Nephron progenitor cell (in vitro differentiated cells): ENCODE measurements around the gene KCND3.

Source experiments
- DNase-seq: peaks from one replicate; pipeline ENCODE4 v3.0.0; 2021
- H3K27ac Mint-ChIP-seq: 2 replicates; pipeline ENCODE4 v1.8.0; 2021; ENCODE audit warnings: mild to moderate bottlenecking, moderate library complexity, mixed read lengths
- H3K27me3 Mint-ChIP-seq: 2 replicates; pipeline ENCODE4 v1.8.0; 2021; ENCODE audit warnings: mild to moderate bottlenecking, low read depth, mixed read lengths; ENCODE audit not compliant: poor library complexity
- H3K36me3 Mint-ChIP-seq: 2 replicates; pipeline ENCODE4 v1.8.0; 2021; ENCODE audit warnings: low read depth, mixed read lengths
- H3K4me1 Mint-ChIP-seq: 2 replicates; pipeline ENCODE4 v1.8.0; 2021; ENCODE audit warnings: mixed read lengths
- H3K4me3 Mint-ChIP-seq: 2 replicates; pipeline ENCODE4 v1.8.0; 2021; ENCODE audit warnings: mild to moderate bottlenecking, moderate library complexity, mixed read lengths
- H3K9me3 Mint-ChIP-seq: 2 replicates; pipeline ENCODE4 v1.8.0; 2021; ENCODE audit warnings: mild to moderate bottlenecking, moderate library complexity, mixed read lengths
- CTCF ChIP-seq: fragments of 200-600 bp; sonication (generic); IDR thresholded peaks from 2 replicates; pipeline ENCODE4 v1.5.0; 2021; ENCODE audit warnings: antibody characterized with exemption

Gene KCND3

GRCh38 chr1:111961773-111962565 lies 27.5 kb downstream of the KCND3 start:
- Mint-ChIP-seq H3K36me3 (no peaks in the 10 kb centered on the region), H3K4me1 (peaks cover 15% of the 10 kb centered on the region), H3K27ac (no peak overlapping the region), H3K27me3 (peaks cover 49% of the 10 kb centered on the region), H3K9me3 (no peaks in the 10 kb centered on the region), H3K4me3 (no peak overlapping the region)
- DNase-seq, result no peak
- no peak for TF ChIP-seq CTCF

- Mint-ChIP-seq H3K4me3 (no peak overlapping the region), H3K4me1 (peaks cover 11% of the 10 kb centered on the region), H3K27ac (no peak overlapping the region), H3K9me3 (no peaks in the 10 kb centered on the region), H3K27me3 (peaks cover 50% of the 10 kb centered on the region), H3K36me3 (no peaks in the 10 kb centered on the region)
- no peak for TF ChIP-seq CTCF
- DNase-seq, result no peak
Measured at GRCh38 chr1:111961016-111961415, 28.5 kb downstream of the KCND3 start.

- no peak overlapping the region for H3K27ac Mint-ChIP-seq
- no peaks in the 10 kb centered on the region for H3K36me3 Mint-ChIP-seq
- peaks cover 42% of the 10 kb centered on the region for H3K27me3 Mint-ChIP-seq
- no peak overlapping the region for H3K4me3 Mint-ChIP-seq
- no peaks in the 10 kb centered on the region for H3K4me1 Mint-ChIP-seq
- no peaks in the 10 kb centered on the region for H3K9me3 Mint-ChIP-seq
- no peak for DNase-seq
- no peak for TF ChIP-seq CTCF
Measured at GRCh38 chr1:111959436-111959835, 30.0 kb downstream of the KCND3 start.

GRCh38 chr1:111958851-111959250 lies 30.6 kb downstream of the KCND3 start:
- peaks cover 46% of the 10 kb centered on the region for H3K27me3 Mint-ChIP-seq
- H3K4me3 Mint-ChIP-seq, result no peak overlapping the region
- TF ChIP-seq CTCF, result no peak
- H3K27ac Mint-ChIP-seq, result no peak overlapping the region
- no peak for DNase-seq
- no peaks in the 10 kb centered on the region for H3K9me3 Mint-ChIP-seq
- no peaks in the 10 kb centered on the region for H3K4me1 Mint-ChIP-seq
- H3K36me3 Mint-ChIP-seq, result no peaks in the 10 kb centered on the region

- no peaks in the 10 kb centered on the region for H3K36me3 Mint-ChIP-seq
- TF ChIP-seq CTCF, result no peak
- no peaks in the 10 kb centered on the region for H3K9me3 Mint-ChIP-seq
- no peak overlapping the region for H3K4me3 Mint-ChIP-seq
- no peaks in the 10 kb centered on the region for H3K4me1 Mint-ChIP-seq
- H3K27ac Mint-ChIP-seq, result no peak overlapping the region
- DNase-seq, result no peak
- peaks cover 46% of the 10 kb centered on the region for H3K27me3 Mint-ChIP-seq
Measured at GRCh38 chr1:111958075-111958474, 31.4 kb downstream of the KCND3 start.

- Mint-ChIP-seq H3K36me3 (no peaks in the 10 kb centered on the region), H3K27me3 (peaks cover 43% of the 10 kb centered on the region), H3K9me3 (no peaks in the 10 kb centered on the region), H3K4me3 (no peak overlapping the region), H3K4me1 (no peaks in the 10 kb centered on the region), H3K27ac (no peak overlapping the region)
- TF ChIP-seq CTCF, result no peak
- DNase-seq, result no peak
Measured at GRCh38 chr1:111956155-111956771, 33.2 kb downstream of the KCND3 start.
